Adrenal gland (tissue), 5 donors: Measurements from ENCODE around the gene LANCL2.

Experiments used
- POLR2A ChIP-seq, 2 donors: fragments of 450-650 bp; IDR thresholded peaks; one replicate each; pipeline ENCODE4 v1.6.1; 2017; ENCODE audit warnings: antibody characterized with exemption in 2 of 2, mild to moderate bottlenecking in 2 of 2, moderate library complexity in 1 of 2
- TF ChIP-seq, protein P1 (sequence below), 6 experiments: fragments of 450-650 bp in 4 of 6; fragments of 200-600 bp in 2 of 6; sonication (generic) in 1 of 6; IDR thresholded peaks; 1 replicate in 5 of 6; 2 replicates in 1 of 6; pipeline versions ENCODE4 v1.5.1 to v1.8.0; 2016 to 2021; ENCODE audit warnings: antibody characterized with exemption in 6 of 6, mild to moderate bottlenecking in 2 of 6, moderate library complexity in 1 of 6
- donor health status: DM: no; HTN: no; CAD: no.

DNA sequence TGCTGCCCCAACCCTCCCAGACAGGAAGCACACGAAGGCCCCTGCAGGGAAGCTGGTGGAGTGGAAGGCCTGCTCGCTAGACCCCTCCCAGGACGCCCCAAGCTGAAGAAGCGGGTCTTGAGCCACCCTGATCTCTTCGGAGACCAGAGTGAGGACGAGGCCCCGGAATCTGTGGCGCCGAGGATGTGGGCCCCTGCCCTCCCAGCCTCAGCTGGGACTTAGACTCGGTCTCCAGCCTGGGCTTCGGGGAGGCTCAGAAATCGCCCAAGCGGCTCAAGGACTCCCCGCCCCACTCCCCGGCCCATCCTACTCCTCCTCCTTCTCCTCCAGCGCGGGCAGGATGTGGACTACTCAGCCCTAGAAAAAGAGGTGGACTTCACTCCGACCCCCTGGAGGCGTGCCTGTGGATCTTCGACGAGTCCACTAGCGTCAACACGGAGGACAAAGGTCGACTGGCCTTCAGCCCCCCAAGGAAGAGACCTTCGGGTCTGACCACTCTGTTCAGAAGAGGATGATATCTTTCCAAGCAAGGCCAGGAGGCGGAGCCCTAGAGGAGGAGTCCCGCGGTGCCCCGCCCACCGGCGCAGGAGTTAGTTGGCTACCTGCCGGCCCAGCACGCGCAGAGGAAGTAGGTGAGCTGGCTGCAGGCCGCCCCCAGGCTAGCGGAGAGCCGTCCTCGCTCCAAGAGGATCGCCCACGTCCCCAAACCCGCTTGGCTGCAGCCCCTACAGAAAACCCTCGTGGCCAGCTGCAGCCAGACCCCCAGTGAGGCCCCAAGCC, 21.9 kb upstream of the LANCL2 start:
- TF ChIP-seq, protein P1, sequence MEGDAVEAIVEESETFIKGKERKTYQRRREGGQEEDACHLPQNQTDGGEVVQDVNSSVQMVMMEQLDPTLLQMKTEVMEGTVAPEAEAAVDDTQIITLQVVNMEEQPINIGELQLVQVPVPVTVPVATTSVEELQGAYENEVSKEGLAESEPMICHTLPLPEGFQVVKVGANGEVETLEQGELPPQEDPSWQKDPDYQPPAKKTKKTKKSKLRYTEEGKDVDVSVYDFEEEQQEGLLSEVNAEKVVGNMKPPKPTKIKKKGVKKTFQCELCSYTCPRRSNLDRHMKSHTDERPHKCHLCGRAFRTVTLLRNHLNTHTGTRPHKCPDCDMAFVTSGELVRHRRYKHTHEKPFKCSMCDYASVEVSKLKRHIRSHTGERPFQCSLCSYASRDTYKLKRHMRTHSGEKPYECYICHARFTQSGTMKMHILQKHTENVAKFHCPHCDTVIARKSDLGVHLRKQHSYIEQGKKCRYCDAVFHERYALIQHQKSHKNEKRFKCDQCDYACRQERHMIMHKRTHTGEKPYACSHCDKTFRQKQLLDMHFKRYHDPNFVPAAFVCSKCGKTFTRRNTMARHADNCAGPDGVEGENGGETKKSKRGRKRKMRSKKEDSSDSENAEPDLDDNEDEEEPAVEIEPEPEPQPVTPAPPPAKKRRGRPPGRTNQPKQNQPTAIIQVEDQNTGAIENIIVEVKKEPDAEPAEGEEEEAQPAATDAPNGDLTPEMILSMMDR (IDR thresholded peaks at IDR 0.05) = no peak
- no peak for TF ChIP-seq POLR2A (IDR thresholded peaks at IDR 0.05)
